Activated naive CD8-positive, alpha-beta T cell treated with anti-CD3 and anti-CD28 coated beads, Interleukin-2, amount 10 ng/mL, durations not matched to agents 7 days and 5 days (primary cell): Measurements from ENCODE around the gene PIR. TPM values are rescaled to one million over a fixed set of nuclear protein-coding genes. Genes with fewer than 3 reads are reported as not detected.

Source experiments
- ATAC-seq: fragments of 150-1000 bp; cut with Tn5 transposase; one replicate; pipeline ENCODE4 v1.10.0; 2021; ENCODE audit warnings: low read depth, moderate library complexity
- POLR2A ChIA-PET: fragments of 350-600 bp; sonication (Branson Sonifier 250); formaldehyde crosslinking; loops from one replicate; lab custom pipeline; 2021; ENCODE audit warnings: antibody characterized with exemption; lab: Charles Lee
- DNase-seq: peaks from one replicate; pipeline ENCODE4 v3.0.0; 2021
- H3K27ac Mint-ChIP-seq: one replicate; pipeline ENCODE4 v1.8.0; 2022; ENCODE audit warnings: mild to moderate bottlenecking, mixed read lengths
- H3K27me3 Mint-ChIP-seq: one replicate; pipeline ENCODE4 v1.8.0; 2022; ENCODE audit warnings: mild to moderate bottlenecking, moderate library complexity, mixed read lengths
- H3K36me3 Mint-ChIP-seq: one replicate; pipeline ENCODE4 v1.8.0; 2021; ENCODE audit warnings: mild to moderate bottlenecking, mixed read lengths
- H3K4me1 Mint-ChIP-seq: one replicate; pipeline ENCODE4 v1.8.0; 2021; ENCODE audit warnings: mixed read lengths
- H3K4me3 Mint-ChIP-seq: one replicate; pipeline ENCODE4 v1.8.0; 2022; ENCODE audit warnings: mild to moderate bottlenecking, moderate library complexity, mixed read lengths
- H3K9me3 Mint-ChIP-seq: one replicate; pipeline ENCODE4 v1.8.0; 2021; ENCODE audit warnings: mixed read lengths
- total RNA-seq, 2 experiments: library from RNA; stranded (reverse); gene quantifications; one replicate each; pipeline ENCODE4 v1.2.3, GENCODE V29; 2021

Gene PIR
- total RNA-seq, 2 experiments from 2014 or later = 1.4 to 2.4 TPM

DNA sequence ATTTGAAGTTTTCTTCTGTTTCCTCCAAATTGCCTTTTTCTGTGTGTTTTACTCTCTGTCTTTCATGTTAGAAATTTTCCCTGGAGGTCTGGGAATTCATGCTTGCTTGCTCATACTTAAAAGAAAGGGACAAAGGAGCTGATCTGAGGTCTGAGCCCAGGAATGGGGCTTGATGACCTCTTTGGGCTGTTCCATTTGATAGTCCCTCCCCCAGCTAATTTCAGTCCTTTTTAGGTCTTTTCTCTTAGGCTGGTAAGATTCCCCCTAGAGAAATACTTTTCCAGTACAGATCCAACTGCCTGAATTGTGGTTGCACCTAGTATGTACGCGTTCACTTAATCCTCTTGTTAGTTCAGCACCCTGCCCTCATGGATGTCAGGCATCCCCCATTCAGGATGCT is 152.3 kb downstream of the PIR start:
- Mint-ChIP-seq H3K36me3 (no peaks in the 10 kb centered on the region), H3K9me3 (no peaks in the 10 kb centered on the region), H3K27me3 (peaks cover 2% of the 10 kb centered on the region), H3K4me1 (peaks cover 4% of the 10 kb centered on the region), H3K27ac (no peak overlapping the region), H3K4me3 (no peak overlapping the region)
- ATAC-seq (no peak), DNase-seq (no peak)
- POLR2A ChIA-PET = no interaction called here

DNA sequence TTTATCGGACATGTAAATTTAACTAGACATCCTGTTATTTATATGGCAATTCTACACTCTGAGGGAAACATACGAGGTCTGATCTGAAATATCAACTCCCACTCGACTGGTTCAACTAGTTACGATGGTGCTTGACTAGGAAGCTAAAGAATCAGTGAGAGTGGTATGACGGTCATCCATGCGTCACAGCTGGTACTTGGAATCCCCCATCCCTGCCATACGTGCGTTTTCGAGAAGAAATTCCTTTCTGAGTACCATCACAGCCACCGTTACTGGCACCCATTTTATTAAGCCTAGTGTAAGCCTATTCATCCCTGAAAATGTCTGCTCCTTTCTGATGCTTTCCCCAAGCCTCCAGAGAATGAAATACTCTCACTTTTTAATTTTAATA is 157.1 kb downstream of the PIR start:
- Mint-ChIP-seq H3K27me3 (no peaks in the 10 kb centered on the region), H3K36me3 (peaks cover 2% of the 10 kb centered on the region), H3K9me3 (no peaks in the 10 kb centered on the region), H3K4me1 (peaks cover 5% of the 10 kb centered on the region), H3K4me3 (peak overlapping the region; percentile 91), H3K27ac (peak overlapping the region; percentile 96)
- ATAC-seq (no peak), DNase-seq (no peak)
- POLR2A ChIA-PET = interaction anchor here (0.9 kb wide), 1 partner anchor 1601 kb away, joined by 3 read pairs; the partner anchor contains the start of genes OFD1 and TRAPPC2

DNA sequence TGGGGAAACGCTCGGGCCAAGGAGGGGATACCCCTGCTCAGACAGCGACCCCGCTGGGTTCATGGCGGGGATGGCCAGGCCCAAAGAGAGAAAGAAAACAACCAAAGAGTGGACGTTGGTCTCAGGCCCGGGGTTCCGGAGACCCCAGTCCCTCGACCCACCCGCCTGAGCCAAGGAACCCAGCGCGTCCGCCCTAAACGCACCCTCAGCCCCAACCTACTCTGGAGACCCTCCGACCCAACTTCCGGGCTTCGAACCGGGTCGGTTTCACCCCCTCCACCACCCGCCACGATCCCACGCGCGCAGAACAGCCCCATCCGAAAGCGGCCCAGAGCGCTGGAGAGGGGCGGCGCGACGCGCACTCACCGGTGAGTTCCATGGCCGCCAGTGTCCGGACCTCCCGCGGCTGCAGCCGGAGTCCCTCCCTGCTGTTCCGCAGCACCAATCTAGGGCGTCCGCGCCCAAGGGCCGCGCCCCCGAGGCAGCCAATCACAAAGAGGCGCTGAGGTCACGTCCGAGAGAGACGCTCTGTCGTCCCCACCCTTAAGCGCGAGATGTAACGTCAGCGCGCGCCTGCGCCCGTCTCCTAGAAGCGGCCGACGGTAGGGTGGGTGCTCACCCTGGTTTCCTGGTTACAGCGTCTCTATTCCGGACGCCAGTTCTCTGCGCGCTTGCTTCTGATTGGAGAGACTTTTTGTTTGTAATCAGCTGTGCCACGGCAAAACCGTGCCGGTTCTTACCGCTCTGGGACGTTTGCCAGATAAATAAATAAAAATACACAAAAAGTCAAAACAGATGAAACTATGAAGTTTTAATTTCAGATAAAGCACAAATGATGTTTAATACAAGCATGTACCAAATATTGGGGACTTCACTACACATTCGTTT is 157.8 kb downstream of the PIR start, which contains the start of gene PIGA:
Gene PIGA, minus strand, starts transcription at position 389 of the 888 bp plus-strand sequence. CDS start 3,593 bp downstream, outside the sequence.
- H3K27me3 Mint-ChIP-seq = no peaks in the 10 kb centered on the region
- H3K4me3 Mint-ChIP-seq = peak within 1 kb of the TSS; percentile 91
- peak within 1 kb of the TSS; percentile 96 for H3K27ac Mint-ChIP-seq
- ATAC-seq (peak; percentile 98), DNase-seq (peak; percentile 85)
- POLR2A ChIA-PET = interaction anchor here (0.9 kb wide), 1 partner anchor 1601 kb away, joined by 3 read pairs; the partner anchor contains the start of genes OFD1 and TRAPPC2
- no peaks in the 10 kb centered on the region for H3K9me3 Mint-ChIP-seq
- H3K4me1 Mint-ChIP-seq = peaks cover 5% of the 10 kb centered on the region
- H3K36me3 Mint-ChIP-seq = peaks cover 2% of the 10 kb centered on the region

Other genes with a start within 250 kb of the PIR start
- gene ASB9, start 223.2 kb downstream of the PIR start, total RNA-seq = under 1 TPM; 0.71 to 0.83 TPM
- gene ASB11, start 177.7 kb downstream of the PIR start, total RNA-seq = not detected
- gene PIGA, start 157.8 kb downstream of the PIR start, total RNA-seq = 10 to 100 TPM; 21.6 to 22.2 TPM
- gene VEGFD, start 108.9 kb downstream of the PIR start, total RNA-seq = not detected
- not detected for gene BMX, start 7.5 kb upstream of the PIR start, total RNA-seq
- gene ACE2, start 107.6 kb upstream of the PIR start, total RNA-seq = not detected
- gene CLTRN, start 171.5 kb upstream of the PIR start, total RNA-seq = under 1 TPM in 1 of 2 experiments, not detected in 1; 0.43 TPM
- gene CA5B, start 244.9 kb upstream of the PIR start, total RNA-seq = 10 to 100 TPM; 18.5 to 23.4 TPM